ENCODE results near the gene ST8SIA5. TPM values are rescaled to one million over a fixed set of nuclear protein-coding genes. Genes with fewer than 3 reads are reported as not detected.

Gene ST8SIA5
- total RNA-seq, 1 experiment from 2014 or later, result 5.4 TPM

DNA sequence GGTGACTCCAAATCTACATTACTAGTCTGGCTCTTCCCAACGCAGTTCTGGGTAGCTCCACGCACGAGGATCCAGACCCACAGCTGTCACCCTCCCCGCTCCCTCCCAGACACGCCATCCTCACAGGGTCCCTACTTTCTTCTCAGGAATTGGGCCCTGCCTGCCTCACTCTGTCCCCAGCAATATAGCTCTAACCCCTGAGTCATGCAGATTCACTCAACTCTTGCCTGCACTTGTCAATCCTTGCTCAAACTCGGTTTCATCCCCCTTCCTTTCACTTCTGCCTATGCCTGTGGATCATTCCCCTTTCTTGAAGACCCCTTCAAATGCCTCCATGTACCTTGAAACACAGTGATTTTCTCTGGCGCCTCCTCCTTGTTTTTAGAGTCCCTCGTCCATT lies 5.0 kb downstream of the ST8SIA5 start:
- DNase-seq (ENCODE audit: low spot score) (no peak), ATAC-seq (no peak)
- CTCF ChIA-PET, result no interaction called here
- Mint-ChIP-seq H3K36me3 (no peaks in the 10 kb centered on the region), H3K4me1 (peaks cover 18% of the 10 kb centered on the region), H3K4me3 (no peak overlapping the region), H3K27ac (no peak overlapping the region), H3K9me3 (0 out of 2 replicates have a peak, but pooled peaks cover 3% of the 10 kb centered on the region), H3K27me3 (ENCODE audit: low read depth) (peaks cover 17% of the 10 kb centered on the region)
- TF ChIP-seq NFATC4 (CRISPR knock-in tag; IDR thresholded peaks at IDR 0.05), result no peak
- TF ChIP-seq CTCF (IDR thresholded peaks at IDR 0.05), result no peak
- POLR2A ChIA-PET, result no interaction called here

GRCh38 chr18:46750626-46751025 lies 6.2 kb downstream of the ST8SIA5 start:
- Mint-ChIP-seq H3K27me3 (ENCODE audit: low read depth) (peaks cover 9% of the 10 kb centered on the region), H3K4me3 (no peak overlapping the region), H3K4me1 (peaks cover 13% of the 10 kb centered on the region), H3K9me3 (0 out of 2 replicates have a peak, but pooled peaks cover 3% of the 10 kb centered on the region), H3K27ac (no peak overlapping the region), H3K36me3 (no peaks in the 10 kb centered on the region)
- ChIA-PET CTCF (no interaction called here), POLR2A (no interaction called here)
- no peak for TF ChIP-seq EMX1 (CRISPR knock-in tag; IDR thresholded peaks at IDR 0.05)
- TF ChIP-seq PRDM15 (CRISPR knock-in tag; IDR thresholded peaks at IDR 0.05), result no peak
- no peak for TF ChIP-seq CBFB (CRISPR knock-in tag; IDR thresholded peaks at IDR 0.05; ENCODE audit: low read depth)
- no peak for TF ChIP-seq ZNF671 (CRISPR knock-in tag; IDR thresholded peaks at IDR 0.05)
- TF ChIP-seq, protein P1, sequence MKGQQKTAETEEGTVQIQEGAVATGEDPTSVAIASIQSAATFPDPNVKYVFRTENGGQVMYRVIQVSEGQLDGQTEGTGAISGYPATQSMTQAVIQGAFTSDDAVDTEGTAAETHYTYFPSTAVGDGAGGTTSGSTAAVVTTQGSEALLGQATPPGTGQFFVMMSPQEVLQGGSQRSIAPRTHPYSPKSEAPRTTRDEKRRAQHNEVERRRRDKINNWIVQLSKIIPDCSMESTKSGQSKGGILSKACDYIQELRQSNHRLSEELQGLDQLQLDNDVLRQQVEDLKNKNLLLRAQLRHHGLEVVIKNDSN (CRISPR knock-in tag; IDR thresholded peaks at IDR 0.05), result no peak
- TF ChIP-seq ELF4 (CRISPR knock-in tag; IDR thresholded peaks at IDR 0.05; ENCODE audit: low read depth), result no peak
- TF ChIP-seq NFE2L1 (CRISPR knock-in tag; IDR thresholded peaks at IDR 0.05), result no peak
- TF ChIP-seq SP1 (CRISPR knock-in tag; conservative IDR thresholded peaks at IDR 0.05), result no peak
- no peak for DNase-seq (ENCODE audit: low spot score)
- no peak for ATAC-seq

DNA sequence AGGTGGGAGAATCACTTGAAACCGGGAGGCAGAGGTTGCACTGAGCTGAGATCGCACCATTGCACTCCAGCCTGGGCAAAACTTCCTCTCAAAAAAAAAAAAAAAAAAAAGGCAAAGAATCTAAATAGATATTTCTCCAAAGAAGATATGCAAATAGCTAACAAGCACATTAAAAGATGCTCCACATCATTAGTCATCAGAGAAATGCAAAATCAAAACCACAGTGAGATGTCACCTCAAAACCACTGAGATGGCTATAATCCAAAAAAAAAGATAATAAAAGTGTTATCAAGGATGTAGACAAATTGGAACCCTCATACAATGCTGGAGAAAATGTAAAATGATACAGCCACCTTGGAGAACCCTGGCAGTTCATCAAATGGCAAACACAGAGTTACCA lies 8.4 kb downstream of the ST8SIA5 start:
- POLR2A ChIA-PET, result interaction anchor here (0.6 kb wide), 1 partner anchor 433 kb away, joined by 3 read pairs; no protein-coding TSS in a partner anchor
- Mint-ChIP-seq H3K4me3 (no peak overlapping the region), H3K27me3 (ENCODE audit: low read depth) (peaks cover 3% of the 10 kb centered on the region), H3K36me3 (no peaks in the 10 kb centered on the region), H3K9me3 (0 out of 2 replicates have a peak, but pooled peaks cover 3% of the 10 kb centered on the region), H3K4me1 (no peaks in the 10 kb centered on the region), H3K27ac (no peak overlapping the region)
- ATAC-seq (no peak), DNase-seq (ENCODE audit: low spot score) (no peak)
- no peak for TF ChIP-seq MYBL2 (CRISPR knock-in tag; IDR thresholded peaks at IDR 0.05)
- TF ChIP-seq, protein P2, sequence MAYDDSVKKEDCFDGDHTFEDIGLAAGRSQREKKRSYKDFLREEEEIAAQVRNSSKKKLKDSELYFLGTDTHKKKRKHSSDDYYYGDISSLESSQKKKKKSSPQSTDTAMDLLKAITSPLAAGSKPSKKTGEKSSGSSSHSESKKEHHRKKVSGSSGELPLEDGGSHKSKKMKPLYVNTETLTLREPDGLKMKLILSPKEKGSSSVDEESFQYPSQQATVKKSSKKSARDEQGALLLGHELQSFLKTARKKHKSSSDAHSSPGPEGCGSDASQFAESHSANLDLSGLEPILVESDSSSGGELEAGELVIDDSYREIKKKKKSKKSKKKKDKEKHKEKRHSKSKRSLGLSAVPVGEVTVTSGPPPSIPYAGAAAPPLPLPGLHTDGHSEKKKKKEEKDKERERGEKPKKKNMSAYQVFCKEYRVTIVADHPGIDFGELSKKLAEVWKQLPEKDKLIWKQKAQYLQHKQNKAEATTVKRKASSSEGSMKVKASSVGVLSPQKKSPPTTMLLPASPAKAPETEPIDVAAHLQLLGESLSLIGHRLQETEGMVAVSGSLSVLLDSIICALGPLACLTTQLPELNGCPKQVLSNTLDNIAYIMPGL (CRISPR knock-in tag; IDR thresholded peaks at IDR 0.05), result no peak
- CTCF ChIA-PET, result interaction anchor here (0.6 kb wide), 2 partner anchors 37 to 265 kb away, joined by 3 to 5 read pairs; no protein-coding TSS in a partner anchor
